GM12892 (cell line): Measurements from ENCODE around the gene CLDN19.

ENCODE experiments used
- POLR2A ChIP-seq: IDR thresholded peaks from 2 replicates; pipeline ENCODE4 v1.6.1; 2011; ENCODE audit warnings: low read depth, low read length, control low read depth
- POLR2AphosphoS5 ChIP-seq: IDR thresholded peaks from 2 replicates; pipeline ENCODE4 v1.6.1; 2011; ENCODE audit warnings: low read depth, low read length, control low read depth
- TAF1 ChIP-seq: IDR thresholded peaks from 2 replicates; pipeline ENCODE4 v1.6.1; 2011; ENCODE audit warnings: low read depth, mild to moderate bottlenecking, control low read depth, low read length, borderline replicate concordance

- no peak for TF ChIP-seq POLR2AphosphoS5
- no peak for TF ChIP-seq POLR2A
- no peak for TF ChIP-seq TAF1
Observed at GRCh38 chr1:42731585-42731984, 8.5 kb downstream of the CLDN19 start.
